Uterus (tissue), 2 donors: ENCODE results near the gene LMOD3.

Source experiments
- POLR2A ChIP-seq, 2 donors: fragments of 450-650 bp; IDR thresholded peaks; one replicate each; pipeline ENCODE4 v1.6.1; 2016; ENCODE audit warnings: antibody characterized with exemption in 2 of 2, mild to moderate bottlenecking in 1 of 2, moderate library complexity in 1 of 2
- TF ChIP-seq, protein P1 (sequence below), 4 experiments: fragments of 200-600 bp in 2 of 4; fragments of 450-650 bp in 2 of 4; sonication (generic) in 2 of 4; IDR thresholded peaks; one replicate each; pipeline ENCODE4 v1.5.1; 2016 to 2019; ENCODE audit warnings: antibody characterized with exemption in 4 of 4, mild to moderate bottlenecking in 2 of 4, moderate library complexity in 1 of 4

DNA sequence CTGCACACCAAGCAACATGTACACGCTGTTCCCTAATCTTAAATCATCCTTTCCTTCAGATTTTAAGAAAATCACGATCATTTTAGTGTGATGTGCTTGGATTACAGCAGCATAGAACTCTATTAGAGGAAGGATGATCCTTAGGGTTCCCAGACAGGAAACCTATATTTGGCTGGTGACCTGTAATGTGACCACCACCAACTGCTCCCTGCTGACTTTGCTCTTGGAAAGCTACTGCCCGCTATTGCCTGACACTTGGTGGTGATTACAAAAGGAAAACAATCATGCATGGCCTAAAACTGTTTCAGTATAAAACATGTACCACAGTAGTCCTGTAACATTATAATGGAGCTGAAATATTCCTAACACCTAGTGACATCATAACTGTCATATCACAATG, 27.2 kb upstream of the LMOD3 start:
- no peak for TF ChIP-seq POLR2A (IDR thresholded peaks at IDR 0.05)
- TF ChIP-seq, protein P1, sequence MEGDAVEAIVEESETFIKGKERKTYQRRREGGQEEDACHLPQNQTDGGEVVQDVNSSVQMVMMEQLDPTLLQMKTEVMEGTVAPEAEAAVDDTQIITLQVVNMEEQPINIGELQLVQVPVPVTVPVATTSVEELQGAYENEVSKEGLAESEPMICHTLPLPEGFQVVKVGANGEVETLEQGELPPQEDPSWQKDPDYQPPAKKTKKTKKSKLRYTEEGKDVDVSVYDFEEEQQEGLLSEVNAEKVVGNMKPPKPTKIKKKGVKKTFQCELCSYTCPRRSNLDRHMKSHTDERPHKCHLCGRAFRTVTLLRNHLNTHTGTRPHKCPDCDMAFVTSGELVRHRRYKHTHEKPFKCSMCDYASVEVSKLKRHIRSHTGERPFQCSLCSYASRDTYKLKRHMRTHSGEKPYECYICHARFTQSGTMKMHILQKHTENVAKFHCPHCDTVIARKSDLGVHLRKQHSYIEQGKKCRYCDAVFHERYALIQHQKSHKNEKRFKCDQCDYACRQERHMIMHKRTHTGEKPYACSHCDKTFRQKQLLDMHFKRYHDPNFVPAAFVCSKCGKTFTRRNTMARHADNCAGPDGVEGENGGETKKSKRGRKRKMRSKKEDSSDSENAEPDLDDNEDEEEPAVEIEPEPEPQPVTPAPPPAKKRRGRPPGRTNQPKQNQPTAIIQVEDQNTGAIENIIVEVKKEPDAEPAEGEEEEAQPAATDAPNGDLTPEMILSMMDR (IDR thresholded peaks at IDR 0.05), result no peak
